ENCODE measurements around the gene CALM1.

CALM1 gene

DNA sequence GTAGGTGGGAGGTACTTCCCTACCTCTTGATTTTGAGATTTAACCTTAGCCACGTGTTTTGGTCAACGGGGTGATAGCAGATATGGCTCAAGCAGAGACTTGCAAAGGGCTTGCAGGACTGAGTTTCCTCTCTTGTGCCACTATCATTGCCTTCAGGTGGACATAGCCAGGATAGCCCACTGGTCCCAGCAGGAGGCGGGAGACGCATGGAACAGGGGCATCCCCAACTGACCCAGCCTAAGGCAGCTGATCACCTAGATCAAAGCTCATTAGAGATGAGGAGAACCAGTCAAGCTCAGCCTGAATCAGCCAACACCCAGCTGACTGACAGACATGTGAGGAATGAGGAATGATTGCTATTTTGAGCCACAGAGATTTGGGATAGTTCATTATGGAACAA is 49.6 kb downstream of the CALM1 start:
- no peaks in the 10 kb centered on the region for H3K27me3 ChIP-seq (replicated peaks; ENCODE audit: control insufficient read depth, insufficient read depth, low read length)
- no peaks in the 10 kb centered on the region for H3K36me3 ChIP-seq (ENCODE audit: control insufficient read depth, insufficient read depth, low read length)
- DNase-seq (ENCODE audit: extremely low read depth, insufficient read length): no peak
- H3K4me3 ChIP-seq (replicated peaks; ENCODE audit: low read depth, low read length): no peak overlapping the region
- TF ChIP-seq, protein P1, sequence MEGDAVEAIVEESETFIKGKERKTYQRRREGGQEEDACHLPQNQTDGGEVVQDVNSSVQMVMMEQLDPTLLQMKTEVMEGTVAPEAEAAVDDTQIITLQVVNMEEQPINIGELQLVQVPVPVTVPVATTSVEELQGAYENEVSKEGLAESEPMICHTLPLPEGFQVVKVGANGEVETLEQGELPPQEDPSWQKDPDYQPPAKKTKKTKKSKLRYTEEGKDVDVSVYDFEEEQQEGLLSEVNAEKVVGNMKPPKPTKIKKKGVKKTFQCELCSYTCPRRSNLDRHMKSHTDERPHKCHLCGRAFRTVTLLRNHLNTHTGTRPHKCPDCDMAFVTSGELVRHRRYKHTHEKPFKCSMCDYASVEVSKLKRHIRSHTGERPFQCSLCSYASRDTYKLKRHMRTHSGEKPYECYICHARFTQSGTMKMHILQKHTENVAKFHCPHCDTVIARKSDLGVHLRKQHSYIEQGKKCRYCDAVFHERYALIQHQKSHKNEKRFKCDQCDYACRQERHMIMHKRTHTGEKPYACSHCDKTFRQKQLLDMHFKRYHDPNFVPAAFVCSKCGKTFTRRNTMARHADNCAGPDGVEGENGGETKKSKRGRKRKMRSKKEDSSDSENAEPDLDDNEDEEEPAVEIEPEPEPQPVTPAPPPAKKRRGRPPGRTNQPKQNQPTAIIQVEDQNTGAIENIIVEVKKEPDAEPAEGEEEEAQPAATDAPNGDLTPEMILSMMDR (IDR thresholded peaks at IDR 0.05; ENCODE audit: insufficient read depth, low read length, poor library complexity, severe bottlenecking): no peak

DNA sequence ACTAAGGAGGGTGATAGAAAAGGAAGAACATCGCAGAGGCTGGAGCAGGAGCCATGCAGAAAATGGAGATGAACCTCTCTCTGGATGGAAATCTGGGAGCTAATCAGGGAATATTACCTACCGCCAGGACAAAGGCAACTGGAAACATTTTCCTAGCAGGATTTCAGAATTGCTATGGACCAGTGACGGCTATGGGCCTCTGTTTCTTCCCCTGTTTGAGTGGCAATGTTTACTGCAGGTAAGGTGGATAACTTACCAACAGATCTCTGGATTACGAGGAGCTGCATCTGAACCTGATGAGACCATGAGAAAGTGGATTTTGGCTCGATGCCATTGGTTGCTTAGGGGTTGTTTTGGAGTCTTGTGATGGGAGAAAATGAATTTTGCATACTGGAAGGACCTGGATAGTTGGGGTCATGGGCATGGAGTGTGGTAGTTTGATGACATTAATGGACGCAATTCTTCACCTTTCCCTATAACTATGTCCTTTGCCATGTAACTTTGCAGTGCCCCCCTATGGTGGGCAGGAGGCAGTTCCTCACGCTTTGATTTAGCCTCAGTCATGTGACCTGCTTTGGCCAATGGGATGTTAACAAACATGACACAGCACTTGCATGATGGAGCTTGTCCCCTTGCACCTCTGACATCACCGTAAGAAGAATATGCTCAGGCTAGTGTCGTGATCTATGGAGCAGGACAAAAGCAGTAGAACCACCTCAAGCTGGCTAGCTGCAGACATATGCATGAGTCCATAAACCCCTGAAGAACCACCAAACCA is 51.1 kb downstream of the CALM1 start:
- H3K36me3 ChIP-seq (ENCODE audit: control insufficient read depth, insufficient read depth, low read length): no peaks in the 10 kb centered on the region
- TF ChIP-seq, protein P1 (IDR thresholded peaks at IDR 0.05; ENCODE audit: insufficient read depth, low read length, poor library complexity, severe bottlenecking): no peak
- DNase-seq (ENCODE audit: extremely low read depth, insufficient read length): no peak

GRCh38 chr14:90449411-90449810 is 52.6 kb downstream of the CALM1 start:
- Histone ChIP-seq H3K27me3 (replicated peaks; ENCODE audit: control insufficient read depth, insufficient read depth, low read length) (no peaks in the 10 kb centered on the region), H3K4me3 (replicated peaks; ENCODE audit: low read depth, low read length) (no peak overlapping the region), H3K36me3 (ENCODE audit: control insufficient read depth, insufficient read depth, low read length) (no peaks in the 10 kb centered on the region)
- DNase-seq (ENCODE audit: extremely low read depth, insufficient read length): no peak
- TF ChIP-seq, protein P1 (IDR thresholded peaks at IDR 0.05; ENCODE audit: insufficient read depth, low read length, poor library complexity, severe bottlenecking): no peak

More for the DNA sequence above, 51.1 kb downstream of the CALM1 start:
- Histone ChIP-seq H3K4me3 (replicated peaks; ENCODE audit: low read depth, low read length) (no peak overlapping the region), H3K27me3 (replicated peaks; ENCODE audit: control insufficient read depth, insufficient read depth, low read length) (no peaks in the 10 kb centered on the region)

DNA sequence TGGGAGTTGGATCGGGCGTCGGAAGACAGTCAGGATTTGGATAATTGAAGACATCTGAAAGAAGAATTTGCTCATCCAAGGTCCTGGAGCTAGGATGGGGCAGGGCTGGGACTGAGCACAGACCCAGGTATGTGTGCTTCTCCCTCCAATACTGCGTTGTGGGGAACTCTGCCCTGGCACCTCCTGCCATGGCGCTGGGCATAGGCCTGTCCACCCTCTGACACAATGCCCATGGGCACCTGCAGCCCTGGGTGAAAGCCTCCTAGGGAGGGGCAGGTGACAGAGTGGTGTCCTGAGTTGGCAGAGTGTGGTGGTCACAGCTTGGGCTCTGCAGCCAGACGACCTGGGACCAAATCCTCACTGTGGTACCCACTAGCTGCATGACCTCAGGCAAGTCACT is 53.3 kb downstream of the CALM1 start:
- H3K36me3 ChIP-seq (ENCODE audit: control insufficient read depth, insufficient read depth, low read length): no peaks in the 10 kb centered on the region
- TF ChIP-seq, protein P1 (IDR thresholded peaks at IDR 0.05; ENCODE audit: insufficient read depth, low read length, poor library complexity, severe bottlenecking): no peak
- DNase-seq (ENCODE audit: extremely low read depth, insufficient read length): no peak
- H3K4me3 ChIP-seq (replicated peaks; ENCODE audit: low read depth, low read length): no peak overlapping the region
- no peaks in the 10 kb centered on the region for H3K27me3 ChIP-seq (replicated peaks; ENCODE audit: control insufficient read depth, insufficient read depth, low read length)

DNA sequence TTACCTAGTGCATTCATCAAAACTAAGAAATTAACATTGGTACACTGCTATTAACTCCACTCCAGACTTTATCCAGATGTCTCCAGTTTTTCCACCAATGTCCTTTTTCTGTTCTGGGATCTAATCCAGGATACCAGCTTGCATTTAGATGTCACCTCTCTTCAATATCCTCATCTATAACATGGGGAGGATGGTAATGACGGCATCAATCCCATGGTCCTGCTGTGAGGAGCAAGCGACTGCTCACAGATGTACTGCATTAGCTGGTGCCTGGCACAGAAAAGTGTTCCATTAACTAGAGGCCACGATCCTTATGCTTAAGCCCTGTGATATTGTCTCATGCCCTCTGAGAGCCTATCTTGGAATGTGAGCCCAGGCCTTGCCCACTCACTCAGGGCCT is 53.8 kb downstream of the CALM1 start:
- TF ChIP-seq, protein P1 (IDR thresholded peaks at IDR 0.05; ENCODE audit: insufficient read depth, low read length, poor library complexity, severe bottlenecking): no peak
- Histone ChIP-seq H3K4me3 (replicated peaks; ENCODE audit: low read depth, low read length) (no peak overlapping the region), H3K27me3 (replicated peaks; ENCODE audit: control insufficient read depth, insufficient read depth, low read length) (no peaks in the 10 kb centered on the region), H3K36me3 (ENCODE audit: control insufficient read depth, insufficient read depth, low read length) (no peaks in the 10 kb centered on the region)
- DNase-seq (ENCODE audit: extremely low read depth, insufficient read length): no peak

All from GM06990 (cell line).